Activated CD4-positive, alpha-beta memory T cell treated with anti-CD3 and anti-CD28 coated beads, Interleukin-2, amount 10 ng/mL, durations not matched to agents 7 days and 5 days (primary cell): ENCODE results near the gene MMP19. TPM values are rescaled to one million over a fixed set of nuclear protein-coding genes. Genes with fewer than 3 reads are reported as not detected.
A peak's percentile ranks its signal among the peaks of the same experiment; 100 is the strongest.

Experiments used
- CTCF ChIA-PET: fragments of 350-600 bp; sonication (Branson Sonifier 250); formaldehyde crosslinking; loops from one replicate; lab custom pipeline; 2021; ENCODE audit warnings: antibody characterized with exemption, inconsistent platforms; lab: Charles Lee
- POLR2A ChIA-PET: fragments of 350-600 bp; sonication (Branson Sonifier 250); formaldehyde crosslinking; loops from one replicate; lab custom pipeline; 2021; ENCODE audit warnings: antibody characterized with exemption; lab: Charles Lee
- DNase-seq: peaks from one replicate; pipeline ENCODE4 v3.0.0-alpha.2; 2020
- H3K27ac Mint-ChIP-seq: one replicate; pipeline ENCODE4 v1.8.0; 2021; ENCODE audit warnings: mild to moderate bottlenecking, mixed read lengths
- H3K27me3 Mint-ChIP-seq: one replicate; pipeline ENCODE4 v1.8.0; 2021; ENCODE audit warnings: mixed read lengths
- H3K36me3 Mint-ChIP-seq: one replicate; pipeline ENCODE4 v1.8.0; 2021; ENCODE audit warnings: low read depth, mixed read lengths
- H3K4me1 Mint-ChIP-seq: one replicate; pipeline ENCODE4 v1.8.0; 2021; ENCODE audit warnings: mixed read lengths
- H3K4me3 Mint-ChIP-seq: one replicate; pipeline ENCODE4 v1.8.0; 2021; ENCODE audit warnings: mild to moderate bottlenecking, mixed read lengths
- H3K9me3 Mint-ChIP-seq: one replicate; pipeline ENCODE4 v1.8.0; 2021; ENCODE audit warnings: mixed read lengths
- total RNA-seq, 2 experiments: library from RNA; stranded (reverse); gene quantifications; one replicate each; pipeline ENCODE4 v1.2.3, GENCODE V29; 2021

Gene MMP19
- total RNA-seq, 2 experiments from 2014 or later = not detected

DNA sequence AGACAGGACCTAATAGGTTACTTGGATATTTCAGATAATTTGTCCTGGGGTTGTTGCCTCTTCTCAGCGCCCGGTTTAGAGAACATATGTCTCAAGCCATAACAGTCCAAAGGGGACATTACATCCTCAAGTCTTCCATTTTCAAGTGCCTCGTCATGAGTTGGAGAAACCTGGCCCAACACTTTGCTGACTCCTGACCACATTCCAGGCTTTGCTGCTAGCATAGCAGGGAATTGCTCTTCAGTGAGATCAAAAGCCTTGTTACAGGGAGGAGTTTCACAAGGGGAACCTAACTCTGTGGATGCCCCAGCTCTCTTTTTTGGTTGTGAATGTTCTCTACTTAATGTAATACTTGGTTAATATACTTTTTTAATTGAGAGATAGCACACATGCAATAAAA, 8.2 kb upstream of the MMP19 start:
- Mint-ChIP-seq H3K27ac (no peak overlapping the region), H3K4me3 (no peak overlapping the region), H3K9me3 (no peaks in the 10 kb centered on the region), H3K27me3 (peaks cover 14% of the 10 kb centered on the region), H3K36me3 (no peaks in the 10 kb centered on the region), H3K4me1 (peaks cover 14% of the 10 kb centered on the region)
- DNase-seq = no peak
- POLR2A ChIA-PET = no interaction called here
- CTCF ChIA-PET = no interaction called here

DNA sequence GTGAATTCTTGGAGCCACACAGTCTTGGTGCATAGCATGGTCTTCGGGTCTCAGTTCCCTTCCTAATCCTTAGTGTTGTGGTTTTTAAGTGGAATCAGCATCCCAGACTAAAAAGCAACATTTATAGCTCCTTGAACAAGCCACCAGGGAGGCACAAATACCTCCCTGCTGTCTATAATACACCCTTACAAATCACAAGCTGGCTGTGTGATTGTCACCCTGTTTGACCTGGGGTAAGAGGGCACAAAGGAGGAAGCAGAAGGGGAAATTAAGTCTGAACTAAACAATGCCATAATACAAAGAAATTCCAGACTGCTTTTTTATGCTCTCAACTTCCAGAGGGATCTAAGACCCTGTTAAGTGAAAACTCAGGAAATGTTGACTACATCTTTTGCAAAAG, 7.7 kb upstream of the MMP19 start:
- POLR2A ChIA-PET = no interaction called here
- peaks cover 14% of the 10 kb centered on the region for H3K27me3 Mint-ChIP-seq

DNA sequence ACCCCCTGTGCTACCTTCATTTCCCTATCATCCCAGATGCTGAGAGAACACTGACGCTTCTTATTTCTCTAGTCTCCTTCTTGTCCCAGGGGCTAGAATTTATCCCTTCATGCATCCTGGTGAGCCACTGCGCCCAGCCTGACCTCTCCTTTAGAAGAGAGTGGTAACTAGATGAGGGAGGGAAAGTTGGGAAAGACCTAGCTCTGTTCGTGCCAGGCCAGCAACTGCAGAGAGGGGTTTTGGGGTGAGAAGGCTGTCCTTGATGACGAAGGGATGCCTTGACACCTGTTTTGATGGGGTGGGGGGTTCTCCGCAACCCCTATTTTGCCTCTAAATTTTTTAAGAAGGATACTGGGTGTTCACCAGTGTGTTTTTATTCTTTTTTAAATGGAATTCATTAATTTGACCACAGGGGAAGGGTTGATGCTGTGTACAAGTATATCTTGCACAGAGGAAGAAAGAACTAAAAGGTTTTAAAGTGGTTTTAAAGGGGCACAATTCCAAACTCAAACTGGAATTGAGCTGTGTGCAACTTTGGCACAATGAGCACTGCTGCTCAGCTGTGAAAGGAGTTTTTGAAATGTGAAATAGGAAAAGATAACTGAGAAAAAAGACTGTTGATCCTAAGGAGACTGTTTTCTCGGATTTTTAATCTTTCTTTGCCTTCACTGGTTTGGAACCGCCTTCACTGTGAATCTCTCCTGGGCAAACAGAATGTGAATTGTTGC, 7.0 kb upstream of the MMP19 start:
- no peak for DNase-seq
- ChIA-PET CTCF (no interaction called here), POLR2A (no interaction called here)
- H3K27me3 Mint-ChIP-seq = peaks cover 14% of the 10 kb centered on the region
- no peaks in the 10 kb centered on the region for H3K36me3 Mint-ChIP-seq
- peaks cover 14% of the 10 kb centered on the region for H3K4me1 Mint-ChIP-seq
- no peak overlapping the region for H3K27ac Mint-ChIP-seq
- H3K9me3 Mint-ChIP-seq = no peaks in the 10 kb centered on the region
- no peak overlapping the region for H3K4me3 Mint-ChIP-seq

More for the DNA sequence above, 7.7 kb upstream of the MMP19 start:
- Mint-ChIP-seq H3K4me3 (no peak overlapping the region), H3K9me3 (no peaks in the 10 kb centered on the region), H3K36me3 (no peaks in the 10 kb centered on the region), H3K27ac (no peak overlapping the region), H3K4me1 (peaks cover 14% of the 10 kb centered on the region)
- CTCF ChIA-PET = no interaction called here
- DNase-seq = no peak

DNA sequence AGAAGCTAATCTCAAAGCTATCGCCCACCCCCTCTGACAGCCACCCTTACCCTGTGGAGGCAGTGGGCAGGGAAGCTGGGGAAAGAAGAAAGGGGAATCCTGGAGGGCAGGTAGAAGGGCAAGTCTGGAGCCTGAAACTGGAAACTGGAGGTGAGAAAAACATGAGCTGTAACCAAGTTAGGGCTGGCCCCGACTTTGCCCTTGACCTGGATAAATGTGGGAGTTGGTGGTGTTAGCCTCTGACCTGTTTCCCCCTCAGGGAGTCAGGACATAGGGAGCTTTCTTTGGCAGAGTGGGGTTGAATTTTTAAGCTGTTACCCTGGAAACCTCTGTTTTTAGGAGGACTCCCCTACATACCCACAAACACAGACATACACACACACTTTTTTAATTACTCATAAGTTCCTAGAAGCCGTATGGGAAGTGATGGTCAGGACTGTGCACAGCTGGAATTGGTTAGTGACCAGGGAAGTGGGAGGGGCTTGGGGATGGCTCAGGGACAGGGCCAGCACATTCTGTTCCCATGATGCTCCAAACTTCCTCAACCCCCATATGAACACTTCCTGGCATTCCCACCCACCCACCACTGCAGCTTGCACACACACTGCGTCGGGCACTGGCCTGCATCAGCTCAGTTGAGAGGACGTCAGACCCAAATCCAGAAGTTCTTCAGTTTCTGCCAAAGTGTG, 5.0 kb upstream of the MMP19 start:
- H3K27me3 Mint-ChIP-seq = peaks cover 14% of the 10 kb centered on the region
- no peak for DNase-seq
- H3K9me3 Mint-ChIP-seq = no peaks in the 10 kb centered on the region
- ChIA-PET POLR2A (interaction anchor here (1.0 to 2.2 kb wide), 4 partner anchors 11 to 18 kb away, joined by 3 to 12 read pairs (median 3); partner anchors contain the start of gene DNAJC14), CTCF (interaction anchor here (1.0 to 1.6 kb wide), 3 partner anchors 18 to 182 kb away, joined by 3 to 4 read pairs (median 3); partner anchors contain the start of gene DNAJC14)
- H3K36me3 Mint-ChIP-seq = no peaks in the 10 kb centered on the region
- H3K27ac Mint-ChIP-seq = peak overlapping the region; percentile 11
- peaks cover 14% of the 10 kb centered on the region for H3K4me1 Mint-ChIP-seq
- no peak overlapping the region for H3K4me3 Mint-ChIP-seq

DNA sequence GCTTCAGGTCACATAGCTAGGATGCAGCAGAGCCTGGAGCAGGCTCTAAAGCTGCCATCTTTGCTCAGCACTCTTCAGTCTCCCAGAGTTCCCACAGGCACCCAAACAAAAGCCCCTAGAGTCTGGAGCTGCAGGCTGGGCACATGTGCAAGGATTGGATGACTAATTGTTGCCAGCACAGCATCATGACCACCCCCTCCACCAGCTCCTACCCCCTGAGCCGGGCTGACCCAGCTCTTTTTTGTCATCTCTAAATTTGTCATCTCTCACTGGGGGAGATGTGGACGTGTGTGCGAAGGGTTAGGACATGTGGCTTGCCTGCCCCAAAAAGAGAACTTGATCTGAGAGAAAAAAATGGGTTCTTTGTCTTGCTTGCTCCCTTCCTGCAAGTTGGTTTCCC, 4.3 kb upstream of the MMP19 start:
- H3K27ac Mint-ChIP-seq = no peak overlapping the region
- H3K36me3 Mint-ChIP-seq = no peaks in the 10 kb centered on the region

DNA sequence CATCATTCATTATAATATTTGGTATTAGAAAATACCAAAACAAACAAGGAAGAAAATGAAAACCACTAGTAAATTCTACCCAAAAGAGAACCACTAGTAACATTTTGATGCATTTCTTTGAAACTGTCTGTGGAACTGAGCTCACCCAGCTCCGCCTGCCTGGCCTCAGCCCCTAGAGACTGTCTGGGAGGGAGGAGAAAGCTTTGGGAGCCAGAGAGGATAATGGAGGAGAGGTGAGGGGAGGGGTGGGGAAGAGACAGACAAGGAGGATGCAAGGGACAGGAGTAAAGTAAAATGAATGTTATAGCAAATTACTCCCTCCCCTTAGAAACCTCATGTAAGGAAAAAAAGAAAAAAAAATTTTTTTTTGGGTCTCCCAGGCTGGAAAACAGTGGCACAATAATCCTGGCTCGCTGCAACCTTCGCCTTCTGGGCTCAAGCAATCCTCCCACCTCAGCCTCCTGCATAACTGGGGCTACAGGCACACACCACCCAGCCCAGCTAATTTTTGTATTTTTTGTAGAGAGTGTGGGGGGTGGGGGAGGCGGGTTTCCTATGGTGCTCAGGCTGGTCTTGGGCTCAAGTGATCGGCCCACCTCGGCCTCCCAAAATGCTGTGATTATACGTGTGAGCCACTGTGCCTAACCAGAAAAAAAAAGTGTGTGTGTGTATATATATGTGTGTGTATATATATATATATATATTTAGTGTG, 3.2 kb upstream of the MMP19 start:
- Mint-ChIP-seq H3K27me3 (peaks cover 12% of the 10 kb centered on the region), H3K36me3 (no peaks in the 10 kb centered on the region), H3K9me3 (no peaks in the 10 kb centered on the region), H3K4me3 (no peak overlapping the region), H3K27ac (no peak overlapping the region), H3K4me1 (peaks cover 14% of the 10 kb centered on the region)
- CTCF ChIA-PET = no interaction called here
- POLR2A ChIA-PET = interaction anchor here (1.2 kb wide), 1 partner anchor 9 kb away, joined by 3 read pairs; no protein-coding TSS in a partner anchor
- DNase-seq = no peak

More for the DNA sequence above, 4.3 kb upstream of the MMP19 start:
- H3K4me1 Mint-ChIP-seq = peaks cover 14% of the 10 kb centered on the region
- DNase-seq = no peak
- no peaks in the 10 kb centered on the region for H3K9me3 Mint-ChIP-seq
- H3K27me3 Mint-ChIP-seq = peaks cover 15% of the 10 kb centered on the region
- ChIA-PET CTCF (interaction anchor here (1.4 to 1.6 kb wide), 2 partner anchors 18 to 79 kb away, joined by 3 to 4 read pairs; partner anchors contain the start of gene DNAJC14), POLR2A (interaction anchor here (1.0 to 2.2 kb wide), 4 partner anchors 11 to 59 kb away, joined by 3 to 12 read pairs (median 3); partner anchors contain the start of gene DNAJC14)
- no peak overlapping the region for H3K4me3 Mint-ChIP-seq

DNA sequence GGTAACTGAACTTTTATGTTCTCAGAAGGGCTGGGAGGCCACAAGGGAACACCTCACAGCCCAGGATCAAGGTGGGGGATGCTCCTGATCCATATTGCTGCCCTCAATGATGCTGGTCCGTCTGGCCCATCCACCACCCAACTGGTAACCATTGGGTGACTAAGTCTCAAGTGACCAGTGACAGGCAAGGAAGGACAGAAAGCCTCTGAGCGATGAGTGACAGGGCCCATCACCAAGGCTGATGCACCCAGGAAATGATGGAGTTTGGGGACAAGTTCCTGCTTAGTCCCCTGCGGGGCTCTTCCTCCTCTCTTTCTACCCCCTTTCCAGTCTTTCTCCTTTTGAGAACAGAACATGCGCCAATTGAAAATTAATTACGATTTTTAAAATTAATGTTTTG, 2.6 kb upstream of the MMP19 start:
- H3K9me3 Mint-ChIP-seq = no peaks in the 10 kb centered on the region
- H3K27me3 Mint-ChIP-seq = peaks cover 8% of the 10 kb centered on the region
- DNase-seq = no peak
- no peak overlapping the region for H3K4me3 Mint-ChIP-seq
- CTCF ChIA-PET = interaction anchor here (0.5 kb wide), 1 partner anchor 124 kb away, joined by 3 read pairs; no protein-coding TSS in a partner anchor
- H3K36me3 Mint-ChIP-seq = no peaks in the 10 kb centered on the region
- H3K4me1 Mint-ChIP-seq = peaks cover 14% of the 10 kb centered on the region
- no peak overlapping the region for H3K27ac Mint-ChIP-seq
- POLR2A ChIA-PET = interaction anchor here (1.0 kb wide), 1 partner anchor 29 kb away, joined by 3 read pairs; no protein-coding TSS in a partner anchor

DNA sequence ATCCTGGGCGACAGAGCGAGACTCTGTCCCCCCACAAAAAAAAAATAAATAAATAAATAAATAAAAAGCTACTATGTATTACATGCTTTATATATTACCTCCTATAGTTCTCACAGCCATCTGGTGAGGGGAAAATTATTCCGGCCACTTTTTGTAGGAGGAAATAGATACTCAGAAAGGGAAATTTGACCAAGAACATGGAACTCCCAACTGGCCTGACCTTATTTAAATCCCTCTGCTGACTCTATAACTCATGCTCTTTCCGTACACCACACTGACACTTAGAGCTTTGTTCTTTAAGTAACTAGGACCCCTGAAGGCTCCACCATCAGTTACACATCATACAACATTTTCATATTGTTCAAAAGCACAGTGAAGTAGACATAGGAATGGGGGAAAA, 2.2 kb upstream of the MMP19 start:
- Mint-ChIP-seq H3K9me3 (no peaks in the 10 kb centered on the region), H3K4me3 (no peak overlapping the region), H3K4me1 (peaks cover 14% of the 10 kb centered on the region), H3K27ac (no peak overlapping the region), H3K36me3 (no peaks in the 10 kb centered on the region), H3K27me3 (peaks cover 6% of the 10 kb centered on the region)
- DNase-seq = no peak
- ChIA-PET CTCF (interaction anchor here (0.5 kb wide), 1 partner anchor 124 kb away, joined by 3 read pairs; no protein-coding TSS in a partner anchor), POLR2A (interaction anchor here (1.0 kb wide), 1 partner anchor 29 kb away, joined by 3 read pairs; no protein-coding TSS in a partner anchor)

DNA sequence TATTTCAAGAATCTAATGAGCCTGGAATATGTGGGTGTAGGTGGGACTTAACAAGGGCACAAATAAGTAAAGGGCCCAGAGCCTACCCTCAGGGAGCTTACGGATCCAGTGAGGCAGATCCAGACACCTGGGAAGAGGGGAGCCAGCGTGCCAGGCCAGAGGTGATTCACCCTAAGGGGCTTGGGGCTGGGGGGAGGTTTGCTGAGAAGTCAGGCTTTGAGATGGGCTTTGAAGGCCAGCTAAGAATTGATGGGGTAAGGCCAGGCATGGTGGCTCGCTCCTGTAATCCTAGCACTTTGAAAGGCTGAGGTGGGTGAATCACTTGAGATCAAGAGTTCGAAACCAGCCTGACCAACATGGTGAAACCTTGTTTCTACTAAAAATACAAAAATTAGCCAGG, 695 bp upstream of the MMP19 start:
- no peak overlapping the region for H3K4me3 Mint-ChIP-seq
- no peaks in the 10 kb centered on the region for H3K9me3 Mint-ChIP-seq
- no peak overlapping the region for H3K27ac Mint-ChIP-seq
- H3K36me3 Mint-ChIP-seq = no peaks in the 10 kb centered on the region
- peaks cover 6% of the 10 kb centered on the region for H3K27me3 Mint-ChIP-seq
- POLR2A ChIA-PET = no interaction called here
- DNase-seq = no peak
- H3K4me1 Mint-ChIP-seq = peaks cover 11% of the 10 kb centered on the region
- CTCF ChIA-PET = no interaction called here

DNA sequence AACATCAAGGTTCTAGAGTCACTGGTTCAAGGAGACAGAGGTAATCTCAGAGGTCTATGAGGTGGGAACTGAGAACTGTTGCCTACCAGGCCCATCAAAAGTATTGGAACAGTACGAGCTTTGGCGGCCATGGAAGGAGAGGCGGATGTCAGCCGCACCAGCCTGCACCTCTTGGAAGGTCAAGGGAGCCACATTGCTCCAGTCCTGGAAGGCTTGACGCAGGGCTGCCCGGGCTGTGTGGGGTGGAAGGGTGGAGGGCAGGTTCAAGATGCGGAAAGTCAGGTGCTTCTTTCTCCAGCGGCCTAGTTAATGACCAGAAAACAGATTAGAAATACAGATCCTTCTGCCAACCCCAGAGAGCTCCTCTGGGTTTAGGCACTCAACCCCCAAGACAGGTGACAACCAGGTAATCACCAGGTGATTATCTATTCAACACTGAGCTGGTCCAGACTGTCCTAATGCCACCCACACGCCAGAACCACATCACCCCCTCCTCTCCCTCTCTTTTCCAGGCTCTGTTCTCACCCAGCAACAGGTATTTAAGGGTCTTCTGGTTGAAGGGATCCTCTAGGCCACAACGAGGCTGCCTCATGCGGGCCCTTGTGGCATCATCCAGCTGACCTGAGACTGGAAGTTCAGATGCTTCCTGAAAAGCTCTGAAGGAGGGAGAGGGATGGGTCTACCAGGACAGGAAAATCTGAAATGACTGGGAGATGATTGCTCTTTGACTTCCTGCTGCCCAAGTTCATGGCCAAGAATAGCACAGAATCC, 2.0 kb downstream of the MMP19 start:
- Mint-ChIP-seq H3K27me3 (peaks cover 3% of the 10 kb centered on the region), H3K36me3 (no peaks in the 10 kb centered on the region), H3K27ac (no peak overlapping the region), H3K9me3 (no peaks in the 10 kb centered on the region), H3K4me1 (no peaks in the 10 kb centered on the region), H3K4me3 (no peak overlapping the region)
- DNase-seq = no peak
- CTCF ChIA-PET = no interaction called here
- POLR2A ChIA-PET = no interaction called here

DNA sequence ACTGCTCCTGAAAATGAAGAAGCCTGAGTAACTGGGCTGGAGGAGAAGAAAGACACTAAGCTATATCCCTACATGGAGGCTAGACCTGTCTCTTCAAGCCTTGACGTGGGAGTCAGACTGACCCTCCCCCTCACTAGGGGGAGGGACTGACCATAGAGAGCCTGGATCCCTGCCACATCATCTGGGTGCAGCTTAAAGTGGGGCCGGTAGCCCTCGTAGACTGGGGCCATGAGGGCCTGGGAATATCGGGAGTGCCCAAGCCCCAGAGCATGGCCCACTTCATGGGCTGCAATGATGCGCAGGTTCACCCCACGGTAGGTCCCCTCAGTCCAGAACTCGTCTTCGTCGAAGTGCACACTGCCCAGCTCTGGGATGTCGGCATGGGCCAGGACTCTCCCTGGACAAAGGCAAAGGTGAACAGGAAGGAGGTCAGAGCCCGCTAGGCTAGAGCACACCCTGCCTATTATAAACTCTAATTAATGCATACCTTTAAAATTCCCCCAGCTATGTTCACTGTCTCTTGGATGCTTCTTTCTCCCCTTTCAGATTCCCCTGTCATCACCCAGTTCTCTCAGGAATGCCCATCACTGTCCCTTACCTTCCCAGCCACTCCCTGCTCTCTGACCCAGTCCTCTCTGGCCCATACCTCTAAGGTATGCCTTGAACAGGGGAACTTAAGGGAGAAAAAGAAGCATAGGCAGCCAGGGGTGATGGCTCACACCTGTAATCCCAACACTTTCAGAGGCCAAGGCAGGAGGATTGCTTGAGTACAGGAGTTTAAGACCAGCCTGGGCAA, 3.2 kb downstream of the MMP19 start:
- Mint-ChIP-seq H3K4me3 (no peak overlapping the region), H3K4me1 (no peaks in the 10 kb centered on the region), H3K36me3 (no peaks in the 10 kb centered on the region), H3K27ac (no peak overlapping the region), H3K9me3 (no peaks in the 10 kb centered on the region), H3K27me3 (peaks cover 3% of the 10 kb centered on the region)
- POLR2A ChIA-PET = interaction anchor here (1.0 kb wide), 1 partner anchor 9 kb away, joined by 4 read pairs; no protein-coding TSS in a partner anchor
- no peak for DNase-seq
- CTCF ChIA-PET = interaction anchor here (0.7 kb wide), 1 partner anchor 115 kb away, joined by 3 read pairs; no protein-coding TSS in a partner anchor
